K562 (cell line): Measurements from ENCODE around the gene RPL27. TPM values are rescaled to one million over a fixed set of nuclear protein-coding genes. Genes with fewer than 3 reads are reported as not detected.
A peak's percentile ranks its signal among the peaks of the same experiment; 100 is the strongest.

Experiments
- ATAC-seq: fragments of 200-7000 bp; cut with Tn5 transposase; 3 replicates; pipeline ENCODE4 v1.9.1; 2020; ENCODE audit warnings: moderate library complexity
- BruUV-seq: library from RNA; stranded (reverse); fragments of 400-500 nt; replicated peaks from 2 replicates; lab custom pipeline; 2021; lab: Mats Ljungman, UMichigan
- CTCF ChIA-PET: fragments of 300-600 bp; formaldehyde crosslinking; extraction: SDS; loops from one replicate; lab custom pipeline; 2021; ENCODE audit warnings: low intra/inter-chr PET ratio; lab: Yijun Ruan, JAX
- POLR2A ChIA-PET: fragments of 300-600, 350-650 bp; sonication (Branson Sonifier 250); formaldehyde crosslinking; extraction: SDS; loops from one replicate; lab custom pipeline; 2021; ENCODE audit warnings: antibody characterized with exemption, inconsistent platforms; lab: Yijun Ruan, JAX
- DNase-seq, 4 experiments: peaks; one replicate each; pipeline versions ENCODE4 v3.0.0 to v3.0.0-alpha.2; 2011 to 2018; ENCODE audit warnings: low spot score in 3 of 4, mixed read lengths in 3 of 4; ENCODE audit errors: extremely low read depth in 1 of 4
- FAIRE-seq: peaks from 2 replicates; lab custom pipeline; 2011; peaks lifted over from hg19 to GRCh38; lab: Jason Lieb, UNC
- H2AFZ ChIP-seq: 2 replicates; pipeline ENCODE4 v1.6.0; 2011; ENCODE audit warnings: low read depth, low read length, control low read depth, inconsistent platforms
- H3K27ac ChIP-seq: fragments of 200-600 bp; 3 replicates; pipeline ENCODE4 v1.8.0; 2011; ENCODE audit warnings: low read depth, mild to moderate bottlenecking, control low read depth, inconsistent platforms, low read length, moderate library complexity, mixed read lengths; ENCODE audit errors: extremely low read depth
- H3K27me3 ChIP-seq, 2 experiments: fragments of 300-600 bp in 1 of 2; 2 replicates in 1 of 2; 3 replicates in 1 of 2; pipeline versions ENCODE4 v1.6.0 to v1.8.0; 2011; ENCODE audit warnings: inconsistent platforms in 2 of 2, low read length in 2 of 2, mild to moderate bottlenecking in 1 of 2, mixed read lengths in 1 of 2, moderate library complexity in 1 of 2; ENCODE audit not compliant: control insufficient read depth in 2 of 2, insufficient read depth in 2 of 2
- H3K36me3 ChIP-seq: fragments of 300-600 bp; 3 replicates; pipeline ENCODE4 v1.8.0; 2011; ENCODE audit warnings: mild to moderate bottlenecking, low read length, inconsistent platforms; ENCODE audit not compliant: control insufficient read depth, insufficient read depth
- H3K4me1 ChIP-seq, 2 experiments: fragments of 200-600 bp in 1 of 2; replicated peaks in 1 of 2; 2 replicates in 1 of 2; 3 replicates in 1 of 2; pipeline versions ENCODE4 v1.5.1 to v1.8.0; 2011; ENCODE audit warnings: inconsistent platforms in 2 of 2, low read length in 2 of 2, mild to moderate bottlenecking in 1 of 2, mixed read lengths in 1 of 2, moderate library complexity in 1 of 2; ENCODE audit not compliant: control insufficient read depth in 2 of 2, insufficient read depth in 2 of 2
- H3K4me2 ChIP-seq: 2 replicates; pipeline ENCODE4 v1.6.1; 2011; ENCODE audit warnings: low read length, control low read depth, inconsistent platforms, mixed read lengths; ENCODE audit not compliant: insufficient read depth
- H3K4me3 ChIP-seq: fragments of 200-600 bp; sonication (generic), shearing (Covaris generic); 2 replicates; pipeline ENCODE4 v1.5.1; 2016; ENCODE audit warnings: control low read depth, inconsistent platforms
- H3K79me2 ChIP-seq: fragments of 200-600 bp; 3 replicates; pipeline ENCODE4 v1.8.0; 2011; ENCODE audit warnings: low read length, inconsistent platforms; ENCODE audit not compliant: control insufficient read depth, insufficient read depth
- H3K9ac ChIP-seq, 2 experiments: 2 replicates each; pipeline versions ENCODE4 v1.6.0 to v1.6.1; 2011; ENCODE audit warnings: low read depth in 2 of 2, low read length in 2 of 2, control low read depth in 1 of 2, inconsistent platforms in 1 of 2, mild to moderate bottlenecking in 1 of 2, mixed read lengths in 1 of 2; ENCODE audit not compliant: insufficient read depth in 1 of 2
- H3K9me1 ChIP-seq: one replicate; pipeline ENCODE4 v1.6.0; 2011; ENCODE audit warnings: inconsistent platforms, mild to moderate bottlenecking, low read length, moderate library complexity; ENCODE audit not compliant: control insufficient read depth, insufficient read depth
- H3K9me3 ChIP-seq: replicated peaks from 2 replicates; pipeline ENCODE4 v1.5.1; 2011; ENCODE audit warnings: low read depth, low read length, inconsistent platforms; ENCODE audit not compliant: control insufficient read depth, insufficient read depth
- H4K20me1 ChIP-seq: replicated peaks from 2 replicates; pipeline ENCODE4 v1.6.1; 2011; ENCODE audit warnings: low read length, inconsistent platforms, mixed read lengths; ENCODE audit not compliant: control insufficient read depth, insufficient read depth
- DMBX1 ChIP-seq: fragments of 250-450 bp; sonication (Bioruptor Pico); IDR thresholded peaks from 2 replicates; pipeline ENCODE4 v1.8.0; 2022; ENCODE audit warnings: inconsistent platforms, mild to moderate bottlenecking, moderate library complexity, borderline replicate concordance
- DNMT1 ChIP-seq: fragments of 450-650 bp; IDR thresholded peaks from 2 replicates; pipeline ENCODE4 v1.6.1; 2016; ENCODE audit warnings: antibody characterized with exemption, mild to moderate bottlenecking
- GTF2E2 ChIP-seq: fragments of 200-800 bp; sonication (Bioruptor generic); IDR thresholded peaks from 2 replicates; pipeline ENCODE4 v1.6.1; 2016; ENCODE audit warnings: missing genetic modification characterization, missing compliant biosample characterization
- KAT7 ChIP-seq: sonication (generic); formaldehyde crosslinking; IDR thresholded peaks from 2 replicates; pipeline ENCODE4 v1.8.0; 2022; ENCODE audit warnings: missing genetic modification reagents, mild to moderate bottlenecking, borderline replicate concordance
- NELFE ChIP-seq: IDR thresholded peaks from 2 replicates; pipeline ENCODE4 v1.6.1; 2011; ENCODE audit warnings: mild to moderate bottlenecking; ENCODE audit not compliant: insufficient read depth, insufficient read length
- NFYB ChIP-seq: IDR thresholded peaks from 2 replicates; pipeline ENCODE4 v1.6.1; 2011; ENCODE audit warnings: mild to moderate bottlenecking, moderate library complexity; ENCODE audit not compliant: insufficient read length; ENCODE audit errors: extremely low read depth
- NONO ChIP-seq, 2 experiments: fragments of 200-400 bp in 1 of 2; fragments of 450-650 bp in 1 of 2; formaldehyde crosslinking in 1 of 2; IDR thresholded peaks; 2 replicates each; pipeline ENCODE4 v1.6.1; 2017; ENCODE audit warnings: low read depth in 2 of 2, mild to moderate bottlenecking in 2 of 2, moderate library complexity in 2 of 2, low read length in 1 of 2
- NR2F6 ChIP-seq: fragments of 450-650 bp; formaldehyde crosslinking; IDR thresholded peaks from 2 replicates; pipeline ENCODE4 v1.4.0; 2020; ENCODE audit warnings: mild to moderate bottlenecking
- PCBP2 ChIP-seq: fragments of 200-400 bp; formaldehyde crosslinking; IDR thresholded peaks from 2 replicates; pipeline ENCODE4 v1.6.1; 2018; ENCODE audit warnings: low read length, low read depth, mild to moderate bottlenecking, moderate library complexity; ENCODE audit not compliant: poor library complexity, severe bottlenecking
- POLR2A ChIP-seq: fragments of 450-650 bp; conservative IDR thresholded peaks from 2 replicates; pipeline ENCODE4 v1.6.1; 2016
- RNF2 ChIP-seq: sonication (generic); IDR thresholded peaks from 2 replicates; pipeline ENCODE4 v1.6.1; 2016
- TBL1XR1 ChIP-seq, 2 experiments: IDR thresholded peaks; 2 replicates each; pipeline ENCODE4 v1.6.1; 2012; ENCODE audit warnings: improper control_type of control experiment in 2 of 2, low read length in 2 of 2, mild to moderate bottlenecking in 1 of 2
- ZNF121 ChIP-seq: sonication (generic); formaldehyde crosslinking; conservative IDR thresholded peaks from 2 replicates; pipeline ENCODE4 v1.8.0; 2022; ENCODE audit warnings: missing genetic modification reagents
- ZNF263 ChIP-seq: sonication (generic); formaldehyde crosslinking; IDR thresholded peaks from 2 replicates; pipeline ENCODE4 v1.8.0; 2022; ENCODE audit warnings: mild to moderate bottlenecking, missing genetic modification reagents, borderline replicate concordance
- ZNF282 ChIP-seq: sonication (generic); formaldehyde crosslinking; IDR thresholded peaks from 2 replicates; pipeline ENCODE4 v1.8.1; 2023; ENCODE audit warnings: missing genetic modification reagents
- ZNF445 ChIP-seq: fragments of 250-450 bp; sonication (Bioruptor Pico); IDR thresholded peaks from 2 replicates; pipeline ENCODE4 v1.4.0; 2020; ENCODE audit warnings: low read depth, mild to moderate bottlenecking, moderate library complexity
- WGBS: fragments of 100-300 bp; shearing (Covaris generic); methylation state at CpG from one replicate; pipeline ENCODE4 v1.1.6; 2016; ENCODE audit warnings: low coverage, mixed read lengths; ENCODE audit not compliant: insufficient coverage; ENCODE audit errors: missing lambda C conversion rate; 5-methylcytosine and 5-hydroxymethylcytosine counted together
- in situ Hi-C: fragments of 300-500 bp; cut with MboI; formaldehyde crosslinking; loops from 4 replicates; pipeline ENCODE4 v1.15.0; 2018; ENCODE audit warnings: inconsistent platforms, mixed read lengths
- intact Hi-C: fragments of 100-400 bp; cut with micrococcal nuclease; formaldehyde crosslinking; loops from 2 replicates; pipeline ENCODE4 v1.14.2; 2022
- polyA plus RNA-seq, 8 experiments: library from polyadenylated mRNA; depleted of rRNA in 4 of 8; stranded (reverse) in 5 of 8; unstranded in 3 of 8; fragments of >200 nt; fragmentation: Nextera tagmentation in 2 of 8; fragmentation: Illumina TruSeq in 1 of 8; extraction: Ambion mirVana in 2 of 8; extraction: Trizol in 1 of 8; gene quantifications; 2 replicates each; pipeline versions ENCODE4 v1.2.1 to v1.2.3, GENCODE V29; 2011 to 2014; ENCODE audit warnings: inconsistent platforms in 1 of 8, missing spikeins in 1 of 8
- total RNA-seq, 7 experiments: library from RNA; depleted of rRNA in 6 of 7; stranded (reverse); fragments of >200 nt in 6 of 7; fragmentation: Illumina TruSeq in 2 of 7; extraction: Trizol in 2 of 7; gene quantifications; 2 replicates each; pipeline versions ENCODE4 v1.2.1 to v1.2.3, GENCODE V29; 2011 to 2021; ENCODE audit warnings: low replicate concordance in 1 of 7
- TF ChIP-seq, protein P1 (sequence below), 2 experiments: fragments of 450-650 bp; conservative IDR thresholded peaks; 2 replicates each; pipeline ENCODE4 v1.6.1; 2017; ENCODE audit warnings: mild to moderate bottlenecking in 2 of 2, moderate library complexity in 2 of 2
- TF ChIP-seq, protein P2 (sequence below): sonication (generic); formaldehyde crosslinking; IDR thresholded peaks from 2 replicates; pipeline ENCODE4 v1.8.1; 2023; ENCODE audit warnings: mild to moderate bottlenecking, missing genetic modification reagents

The RPL27 gene
- total and polyA plus RNA-seq, 9 of the 15 experiments (the other 6 are each of a cell fraction or from before 2014, with no cell fraction given): 1,539 to 6,155 (median 3,710) TPM

DNA sequence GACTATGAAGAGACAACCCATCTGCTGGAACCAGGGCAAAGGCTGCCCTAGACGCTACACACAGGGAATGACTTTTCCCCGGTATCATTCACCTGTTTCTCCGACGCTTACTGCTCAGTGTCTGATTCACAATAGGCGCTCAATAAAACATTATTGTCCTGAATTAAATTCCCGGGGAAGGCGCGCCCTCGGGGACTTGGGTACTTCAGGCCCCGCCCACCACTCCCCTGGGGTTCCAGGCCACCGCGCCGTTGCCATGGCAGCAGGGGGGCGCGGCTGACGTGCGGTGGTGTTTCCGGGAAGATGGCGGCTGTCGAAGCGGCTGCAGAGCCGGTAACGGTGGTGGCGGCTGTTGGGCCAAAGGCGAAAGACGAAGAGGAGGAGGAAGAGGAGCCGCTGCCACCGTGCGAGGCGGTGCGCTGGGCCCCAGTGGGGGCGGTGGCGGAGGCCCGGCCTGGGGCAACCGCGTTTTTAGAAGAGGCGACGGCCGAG lies 17.9 kb upstream of the RPL27 start, which contains the start of gene RUNDC1 (continued):
- TF ChIP-seq, protein P1, sequence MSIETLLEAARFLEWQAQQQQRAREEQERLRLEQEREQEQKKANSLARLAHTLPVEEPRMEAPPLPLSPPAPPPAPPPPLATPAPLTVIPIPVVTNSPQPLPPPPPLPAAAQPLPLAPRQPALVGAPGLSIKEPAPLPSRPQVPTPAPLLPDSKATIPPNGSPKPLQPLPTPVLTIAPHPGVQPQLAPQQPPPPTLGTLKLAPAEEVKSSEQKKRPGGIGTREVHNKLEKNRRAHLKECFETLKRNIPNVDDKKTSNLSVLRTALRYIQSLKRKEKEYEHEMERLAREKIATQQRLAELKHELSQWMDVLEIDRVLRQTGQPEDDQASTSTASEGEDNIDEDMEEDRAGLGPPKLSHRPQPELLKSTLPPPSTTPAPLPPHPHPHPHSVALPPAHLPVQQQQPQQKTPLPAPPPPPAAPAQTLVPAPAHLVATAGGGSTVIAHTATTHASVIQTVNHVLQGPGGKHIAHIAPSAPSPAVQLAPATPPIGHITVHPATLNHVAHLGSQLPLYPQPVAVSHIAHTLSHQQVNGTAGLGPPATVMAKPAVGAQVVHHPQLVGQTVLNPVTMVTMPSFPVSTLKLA (conservative IDR thresholded peaks at IDR 0.05): peak; percentile 66 to 79
- TF ChIP-seq GTF2E2 (tag) (no peak), NR2F6 (no peak), NELFE (no peak), ZNF445 (no peak), KAT7 (no peak), PCBP2 (no peak), DMBX1 (CRISPR knock-in tag) (no peak)

DNA sequence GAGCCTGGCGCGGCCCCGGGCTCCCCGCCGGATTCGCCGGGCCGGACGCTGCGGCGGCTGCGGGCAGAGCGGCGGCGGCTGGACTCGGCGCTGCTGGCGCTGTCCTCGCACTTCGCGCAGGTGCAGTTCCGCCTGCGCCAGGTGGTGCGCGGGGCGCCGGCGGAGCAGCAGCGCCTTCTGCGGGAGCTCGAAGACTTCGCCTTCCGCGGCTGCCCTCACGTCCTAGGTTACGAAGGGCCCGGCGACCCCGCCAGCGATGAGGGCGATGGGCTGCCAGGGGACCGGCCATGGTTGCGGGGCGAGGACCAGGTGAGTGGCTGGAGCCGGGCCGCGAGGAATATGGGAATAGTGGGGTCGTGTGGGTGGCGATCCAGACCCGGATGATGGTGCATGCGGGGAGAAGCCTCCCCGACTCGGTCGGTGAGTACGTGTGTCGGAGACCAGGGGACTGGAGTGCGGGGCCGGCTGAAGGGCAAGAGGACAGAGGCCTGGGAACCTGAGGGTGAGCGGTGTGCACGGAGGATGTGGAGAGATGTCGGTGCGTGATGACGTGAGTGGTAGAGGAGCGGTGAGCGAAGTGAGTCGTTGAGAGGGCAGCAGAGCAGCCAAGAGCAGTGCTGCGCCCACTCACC lies 17.3 kb upstream of the RPL27 start:
- H2AFZ ChIP-seq: peak overlapping the region; percentile 98
- peaks cover 52% of the 10 kb centered on the region for H3K79me2 ChIP-seq
- H3K4me2 ChIP-seq: peak overlapping the region; percentile 99
- no peaks in the 10 kb centered on the region for H3K9me3 ChIP-seq
- H3K9me1 ChIP-seq: no peaks in the 10 kb centered on the region
- intact Hi-C loops (no loop called here), in situ Hi-C loops (no loop called here)
- peak; percentile 61 to 81 (median 66) for DNase-seq
- WGBS: 1% methylated on average over 64 of the region's 67 CpGs
- H3K4me1 ChIP-seq: peaks cover 20 to 26% of the 10 kb centered on the region in 2 experiments; a peak in 4 of 5 replicates
- H3K27me3 ChIP-seq: no peaks in the 10 kb centered on the region
- ATAC-seq: peak; percentile 82
- FAIRE-seq: peak; percentile 70
- H3K4me3 ChIP-seq: peak overlapping the region; percentile 92
- H3K9ac ChIP-seq: peak overlapping the region; percentile 84 to 97
- H3K36me3 ChIP-seq: peaks cover 32% of the 10 kb centered on the region
- H4K20me1 ChIP-seq: no peaks in the 10 kb centered on the region
- H3K27ac ChIP-seq: peak overlapping the region; percentile 92
- BruUV-seq: TSS peak; percentile 68
- ChIA-PET POLR2A (interaction anchor here (0.6 to 3.8 kb wide), 3 partner anchors 12 to 17 kb away, joined by 3 to 13 read pairs (median 4); partner anchors contain the start of genes AARSD1 and RPL27), CTCF (interaction anchor here (1.0 to 2.7 kb wide), 2 partner anchors 138 to 403 kb away, joined by 4 to 20 read pairs; partner anchors contain the start of gene PSMC3IP)
- TF ChIP-seq ZNF263 (CRISPR knock-in tag) (no peak), DNMT1 (no peak), NONO (IDR thresholded peaks at IDR 0.05; ENCODE audit: low read depth in 2 of 2, low read length in 1 of 2) (peak in 1 of 2 experiments; percentile 81; a peak in 2 of 4 replicates), TBL1XR1 (IDR thresholded peaks at IDR 0.05; ENCODE audit: low read length in 2 of 2) (no peak), RNF2 (no peak), NFYB (no peak), POLR2A (peak; percentile 57; the same call in 1 of the 2 replicates), ZNF282 (CRISPR knock-in tag) (no peak), ZNF121 (CRISPR knock-in tag) (no peak)
- TF ChIP-seq, protein P2, sequence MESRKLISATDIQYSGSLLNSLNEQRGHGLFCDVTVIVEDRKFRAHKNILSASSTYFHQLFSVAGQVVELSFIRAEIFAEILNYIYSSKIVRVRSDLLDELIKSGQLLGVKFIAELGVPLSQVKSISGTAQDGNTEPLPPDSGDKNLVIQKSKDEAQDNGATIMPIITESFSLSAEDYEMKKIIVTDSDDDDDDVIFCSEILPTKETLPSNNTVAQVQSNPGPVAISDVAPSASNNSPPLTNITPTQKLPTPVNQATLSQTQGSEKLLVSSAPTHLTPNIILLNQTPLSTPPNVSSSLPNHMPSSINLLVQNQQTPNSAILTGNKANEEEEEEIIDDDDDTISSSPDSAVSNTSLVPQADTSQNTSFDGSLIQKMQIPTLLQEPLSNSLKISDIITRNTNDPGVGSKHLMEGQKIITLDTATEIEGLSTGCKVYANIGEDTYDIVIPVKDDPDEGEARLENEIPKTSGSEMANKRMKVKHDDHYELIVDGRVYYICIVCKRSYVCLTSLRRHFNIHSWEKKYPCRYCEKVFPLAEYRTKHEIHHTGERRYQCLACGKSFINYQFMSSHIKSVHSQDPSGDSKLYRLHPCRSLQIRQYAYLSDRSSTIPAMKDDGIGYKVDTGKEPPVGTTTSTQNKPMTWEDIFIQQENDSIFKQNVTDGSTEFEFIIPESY: peak; percentile 64; the same call in 1 of the 2 replicates
